NCI-H526 treated with DMSO at 0.1 percent for 48 hours (cell line): ENCODE data around the gene CACNA2D2.

Experiments used
- DNase-seq: peaks from one replicate; lab custom pipeline; 2025; lab: John Stamatoyannopoulos, UW

CACNA2D2 gene

GRCh38 chr3:50459785-50460184 is 43.6 kb downstream of the CACNA2D2 start:
- no peak for DNase-seq

- DNase-seq: no peak
These were observed 45.4 kb downstream of the CACNA2D2 start for GRCh38 chr3:50457988-50458387.

GRCh38 chr3:50455161-50456018 is 48.0 kb downstream of the CACNA2D2 start:
- no peak for DNase-seq

GRCh38 chr3:50454481-50455070 is 48.9 kb downstream of the CACNA2D2 start:
- no peak for DNase-seq

- no peak for DNase-seq
These were observed 49.5 kb downstream of the CACNA2D2 start for GRCh38 chr3:50453907-50454306.

GRCh38 chr3:50450209-50450921 is 53.1 kb downstream of the CACNA2D2 start:
- peak; percentile 87 for DNase-seq

- DNase-seq: no peak
These were observed 54.5 kb downstream of the CACNA2D2 start for GRCh38 chr3:50448752-50449539.

- DNase-seq: no peak
These were observed 56.1 kb downstream of the CACNA2D2 start for GRCh38 chr3:50447290-50447840.

- peak; percentile 87 for DNase-seq
These were observed 57.5 kb downstream of the CACNA2D2 start for GRCh38 chr3:50445919-50446318.

- DNase-seq: no peak
These were observed 58.7 kb downstream of the CACNA2D2 start for GRCh38 chr3:50444782-50445181.

- no peak for DNase-seq
These were observed 59.2 kb downstream of the CACNA2D2 start for GRCh38 chr3:50444213-50444612.

- no peak for DNase-seq
These were observed 60.4 kb downstream of the CACNA2D2 start for GRCh38 chr3:50442945-50443579.

GRCh38 chr3:50441424-50442217 is 61.8 kb downstream of the CACNA2D2 start:
- no peak for DNase-seq

- DNase-seq: peak; percentile 21
These were observed 67.2 kb downstream of the CACNA2D2 start for GRCh38 chr3:50436114-50436674.

GRCh38 chr3:50435371-50436113 is 67.9 kb downstream of the CACNA2D2 start:
- DNase-seq: no peak

GRCh38 chr3:50433954-50434353 is 69.5 kb downstream of the CACNA2D2 start:
- DNase-seq: no peak

GRCh38 chr3:50430950-50431435 is 72.4 kb downstream of the CACNA2D2 start:
- DNase-seq: no peak

GRCh38 chr3:50430191-50430590 is 73.2 kb downstream of the CACNA2D2 start:
- no peak for DNase-seq

GRCh38 chr3:50428007-50428633 is 75.3 kb downstream of the CACNA2D2 start:
- no peak for DNase-seq
